GM12872 (cell line): ENCODE measurements around the gene CCDC188.

Experiments used
- CTCF ChIP-seq: IDR thresholded peaks from 3 replicates; pipeline ENCODE4 v1.5.1; 2011; ENCODE audit warnings: low read depth, mild to moderate bottlenecking, low read length, moderate library complexity; ENCODE audit not compliant: insufficient read depth

Gene CCDC188

GRCh38 chr22:20143883-20144665, 6.8 kb downstream of the CCDC188 start:
- no peak for TF ChIP-seq CTCF

DNA sequence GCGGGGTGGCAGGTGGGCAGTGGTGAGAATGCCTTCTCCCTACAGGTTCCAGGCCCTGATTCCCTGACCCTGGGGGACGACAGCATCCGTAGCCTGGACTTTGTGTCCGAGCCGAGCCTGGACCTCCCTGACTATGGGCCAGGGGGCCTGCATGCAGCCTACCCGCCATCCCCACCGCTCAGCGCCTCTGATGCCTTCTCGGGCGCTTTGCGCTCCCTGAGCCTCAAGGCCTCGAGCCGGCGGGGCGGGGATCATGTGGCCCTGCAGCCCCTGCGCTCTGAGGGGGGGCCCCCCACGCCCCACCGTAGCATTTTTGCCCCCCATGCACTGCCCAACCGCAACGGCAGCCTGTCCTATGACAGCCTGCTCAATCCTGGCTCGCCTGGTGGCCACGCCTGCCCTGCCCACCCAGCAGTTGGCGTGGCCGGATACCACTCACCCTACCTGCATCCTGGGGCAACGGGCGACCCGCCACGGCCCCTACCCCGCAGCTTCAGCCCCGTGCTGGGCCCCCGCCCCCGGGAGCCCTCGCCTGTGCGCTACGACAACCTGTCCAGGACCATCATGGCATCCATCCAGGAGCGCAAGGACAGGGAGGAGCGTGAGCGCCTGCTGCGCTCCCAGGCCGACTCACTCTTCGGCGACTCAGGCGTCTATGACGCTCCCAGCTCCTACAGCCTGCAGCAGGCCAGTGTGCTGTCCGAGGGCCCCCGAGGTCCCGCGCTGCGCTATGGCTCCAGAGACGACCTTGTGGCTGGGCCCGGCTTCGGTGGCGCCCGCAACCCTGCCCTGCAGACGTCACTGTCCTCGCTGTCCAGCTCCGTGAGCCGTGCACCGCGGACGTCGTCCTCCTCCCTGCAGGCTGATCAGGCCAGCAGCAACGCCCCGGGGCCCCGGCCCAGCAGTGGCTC, 7.9 kb downstream of the CCDC188 start:
- TF ChIP-seq CTCF, result no peak

DNA sequence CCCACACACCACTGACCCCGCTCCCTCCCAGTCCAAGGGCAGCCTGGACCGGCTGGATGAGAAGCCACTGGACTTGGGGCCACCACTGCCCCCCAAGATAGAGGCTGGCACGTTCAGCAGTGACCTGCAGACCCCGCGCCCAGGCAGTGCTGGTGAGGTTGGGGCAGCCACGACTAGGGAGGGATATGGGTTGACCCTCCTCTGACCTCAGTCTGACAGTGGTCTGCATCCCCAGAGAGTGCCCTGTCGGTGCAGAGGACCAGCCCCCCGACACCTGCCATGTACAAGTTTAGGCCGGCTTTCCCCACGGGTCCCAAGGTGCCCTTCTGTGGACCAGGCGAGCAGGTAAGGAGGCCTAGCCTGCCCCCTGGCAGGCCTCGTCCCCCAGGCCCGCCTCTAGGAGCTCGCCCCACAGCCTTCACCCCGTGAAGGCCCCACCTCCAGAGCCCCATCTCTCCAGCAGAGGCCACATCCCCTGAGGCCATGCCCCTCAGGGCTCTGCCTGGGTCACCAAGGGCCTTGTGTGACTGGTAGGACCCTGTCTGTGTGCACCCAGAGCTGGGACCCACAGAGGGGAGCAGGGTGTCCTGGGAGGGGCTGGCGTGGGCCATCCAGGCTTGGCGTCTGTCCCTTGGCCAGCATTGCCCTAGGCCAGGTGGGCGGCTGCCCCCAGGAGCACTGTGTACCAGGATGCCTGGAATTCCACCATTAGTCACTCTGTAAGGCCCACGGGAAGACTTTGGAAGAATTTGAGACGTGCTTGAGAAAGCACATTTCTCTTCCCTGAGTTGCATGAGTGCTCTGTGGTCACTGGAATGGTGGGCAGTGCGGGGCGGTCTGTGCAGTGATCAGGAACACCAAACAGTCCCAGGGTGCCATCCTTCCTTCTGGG, 9.4 kb downstream of the CCDC188 start:
- no peak for TF ChIP-seq CTCF

DNA sequence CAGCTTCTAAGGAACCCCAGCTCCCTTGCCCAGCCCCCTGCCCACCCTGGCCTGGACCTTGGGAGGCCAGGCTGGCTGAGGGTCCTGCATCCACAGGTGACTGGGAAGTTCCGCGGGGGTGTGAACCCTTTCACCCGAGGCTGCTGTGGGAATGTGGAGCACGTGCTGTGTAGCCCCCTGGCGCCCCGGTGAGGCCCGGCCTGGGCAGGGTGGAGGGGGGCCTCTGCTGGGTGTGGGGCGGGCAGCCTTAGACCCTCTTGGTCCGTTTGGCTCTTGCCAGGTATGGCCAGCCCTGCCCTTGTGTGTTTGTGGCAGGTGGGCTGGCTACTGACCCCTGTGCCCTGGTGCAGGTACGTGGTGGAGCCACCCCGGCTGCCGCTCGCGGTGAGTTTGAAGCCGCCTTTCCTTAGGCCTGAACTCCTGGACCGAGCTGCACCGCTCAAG, 10.3 kb downstream of the CCDC188 start:
- TF ChIP-seq CTCF, result no peak

DNA sequence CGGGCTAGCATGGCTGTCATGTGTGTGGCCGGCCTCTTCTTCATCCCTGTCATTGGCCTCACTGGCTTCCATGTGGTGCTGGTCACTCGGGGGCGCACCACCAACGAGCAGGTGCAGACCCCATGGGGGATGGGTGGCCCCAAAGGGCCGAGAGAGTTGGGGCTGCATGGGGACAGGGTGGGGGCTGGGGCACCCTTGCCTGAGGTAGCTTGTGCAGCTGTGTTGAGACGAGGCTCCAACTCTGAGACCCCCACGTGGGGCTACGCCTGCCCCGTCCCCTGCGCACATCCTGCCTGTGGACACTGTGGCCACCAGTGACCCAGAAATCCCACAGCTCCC, 10.8 kb downstream of the CCDC188 start:
- no peak for TF ChIP-seq CTCF

DNA sequence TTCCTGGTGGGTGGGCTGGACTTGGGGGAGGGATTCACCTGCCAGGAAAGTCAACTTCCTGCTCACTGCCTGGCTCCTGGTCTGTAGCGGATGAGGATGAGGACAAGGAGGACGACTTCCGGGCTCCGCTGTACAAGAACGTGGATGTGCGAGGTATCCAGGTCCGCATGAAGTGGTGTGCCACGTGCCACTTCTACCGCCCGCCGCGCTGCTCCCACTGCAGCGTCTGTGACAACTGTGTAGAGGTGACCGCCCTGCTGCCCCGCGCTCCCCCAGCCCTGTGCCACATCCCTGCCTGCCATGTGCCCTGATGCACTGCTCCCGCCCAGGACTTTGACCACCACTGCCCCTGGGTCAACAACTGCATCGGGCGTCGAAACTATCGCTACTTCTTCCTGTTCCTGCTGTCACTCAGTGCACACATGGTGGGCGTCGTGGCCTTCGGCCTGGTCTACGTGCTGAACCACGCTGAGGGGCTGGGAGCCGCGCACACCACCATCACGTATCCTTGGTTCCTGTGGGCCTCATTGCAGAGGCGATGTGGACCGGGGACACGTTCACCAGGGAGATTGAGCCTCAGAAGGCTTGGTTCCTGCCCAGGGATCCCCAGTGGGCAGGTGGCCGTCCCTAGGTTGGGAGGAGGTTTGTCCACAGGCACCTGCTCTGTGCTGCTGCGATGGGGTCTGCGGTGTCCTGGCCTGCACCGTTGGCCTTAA, 11.3 kb downstream of the CCDC188 start:
- no peak for TF ChIP-seq CTCF
